Measurements from ENCODE around the gene CGB8.

GRCh38 chr19:49006905-49007304, 42.0 kb downstream of the CGB8 start:
- TF ChIP-seq TCF12 (IDR thresholded peaks at IDR 0.05; ENCODE audit: low read depth) (no peak), CREB1 (IDR thresholded peaks at IDR 0.05; ENCODE audit: low read depth) (no peak), YY1 (IDR thresholded peaks at IDR 0.05; ENCODE audit: low read depth) (no peak), CEBPB (IDR thresholded peaks at IDR 0.05) (no peak), RAD21 (IDR thresholded peaks at IDR 0.05; ENCODE audit: low read depth) (no peak)
- TF ChIP-seq, protein P1, sequence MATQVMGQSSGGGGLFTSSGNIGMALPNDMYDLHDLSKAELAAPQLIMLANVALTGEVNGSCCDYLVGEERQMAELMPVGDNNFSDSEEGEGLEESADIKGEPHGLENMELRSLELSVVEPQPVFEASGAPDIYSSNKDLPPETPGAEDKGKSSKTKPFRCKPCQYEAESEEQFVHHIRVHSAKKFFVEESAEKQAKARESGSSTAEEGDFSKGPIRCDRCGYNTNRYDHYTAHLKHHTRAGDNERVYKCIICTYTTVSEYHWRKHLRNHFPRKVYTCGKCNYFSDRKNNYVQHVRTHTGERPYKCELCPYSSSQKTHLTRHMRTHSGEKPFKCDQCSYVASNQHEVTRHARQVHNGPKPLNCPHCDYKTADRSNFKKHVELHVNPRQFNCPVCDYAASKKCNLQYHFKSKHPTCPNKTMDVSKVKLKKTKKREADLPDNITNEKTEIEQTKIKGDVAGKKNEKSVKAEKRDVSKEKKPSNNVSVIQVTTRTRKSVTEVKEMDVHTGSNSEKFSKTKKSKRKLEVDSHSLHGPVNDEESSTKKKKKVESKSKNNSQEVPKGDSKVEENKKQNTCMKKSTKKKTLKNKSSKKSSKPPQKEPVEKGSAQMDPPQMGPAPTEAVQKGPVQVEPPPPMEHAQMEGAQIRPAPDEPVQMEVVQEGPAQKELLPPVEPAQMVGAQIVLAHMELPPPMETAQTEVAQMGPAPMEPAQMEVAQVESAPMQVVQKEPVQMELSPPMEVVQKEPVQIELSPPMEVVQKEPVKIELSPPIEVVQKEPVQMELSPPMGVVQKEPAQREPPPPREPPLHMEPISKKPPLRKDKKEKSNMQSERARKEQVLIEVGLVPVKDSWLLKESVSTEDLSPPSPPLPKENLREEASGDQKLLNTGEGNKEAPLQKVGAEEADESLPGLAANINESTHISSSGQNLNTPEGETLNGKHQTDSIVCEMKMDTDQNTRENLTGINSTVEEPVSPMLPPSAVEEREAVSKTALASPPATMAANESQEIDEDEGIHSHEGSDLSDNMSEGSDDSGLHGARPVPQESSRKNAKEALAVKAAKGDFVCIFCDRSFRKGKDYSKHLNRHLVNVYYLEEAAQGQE (IDR thresholded peaks at IDR 0.05; ENCODE audit: low read depth): no peak
- TF ChIP-seq, protein P2, sequence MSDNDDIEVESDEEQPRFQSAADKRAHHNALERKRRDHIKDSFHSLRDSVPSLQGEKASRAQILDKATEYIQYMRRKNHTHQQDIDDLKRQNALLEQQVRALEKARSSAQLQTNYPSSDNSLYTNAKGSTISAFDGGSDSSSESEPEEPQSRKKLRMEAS (IDR thresholded peaks at IDR 0.05): no peak

Measured in Ishikawa (cell line).